Measurements from ENCODE around the gene UMAD1.

DNA sequence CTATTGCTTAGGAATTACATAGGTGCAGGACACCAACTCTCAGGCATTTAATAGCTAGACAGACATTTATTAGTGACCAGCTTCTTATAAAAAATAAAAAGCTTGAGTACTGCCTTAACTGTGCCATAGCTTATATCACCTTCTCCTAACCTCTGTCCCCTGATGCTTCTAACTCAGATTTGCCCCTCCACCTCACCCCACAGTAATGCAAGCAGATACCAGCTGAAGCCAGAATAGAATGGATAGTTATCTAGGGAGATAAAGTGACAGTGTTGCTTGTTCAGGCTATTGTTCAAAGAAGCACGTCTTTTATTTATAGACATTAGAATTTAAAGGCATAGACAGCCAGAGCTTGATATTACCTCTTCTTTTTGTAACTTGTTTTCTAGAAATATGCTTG is 228.5 kb downstream of the UMAD1 start:
- TF ChIP-seq GATA2 (IDR thresholded peaks at IDR 0.05; ENCODE audit: low read depth, low read length), result peak; percentile 39; the same call in 1 of the 2 replicates
- TF ChIP-seq GATA3 (IDR thresholded peaks at IDR 0.05; ENCODE audit: low read depth, low read length), result no peak

All from SH-SY5Y (cell line).